Daoy (cell line): ENCODE data around the gene GIT1. TPM values are rescaled to one million over a fixed set of nuclear protein-coding genes. Genes with fewer than 3 reads are reported as not detected.
A peak's percentile ranks its signal among the peaks of the same experiment; 100 is the strongest.

Experiments
- DNase-seq: peaks from one replicate; pipeline ENCODE4 v3.0.0-alpha.2; 2015; ENCODE audit warnings: low read depth
- total RNA-seq: library from RNA; depleted of rRNA; stranded (reverse); fragments of >200 nt; shearing (Covaris generic); gene quantifications from 2 replicates; pipeline ENCODE4 v1.2.3, GENCODE V29; 2014

Gene GIT1
- total RNA-seq, 1 experiment from 2014 or later = 22.0 TPM

GRCh38 chr17:29616300-29617048 lies 27.0 kb upstream of the GIT1 start:
- DNase-seq = no peak

DNA sequence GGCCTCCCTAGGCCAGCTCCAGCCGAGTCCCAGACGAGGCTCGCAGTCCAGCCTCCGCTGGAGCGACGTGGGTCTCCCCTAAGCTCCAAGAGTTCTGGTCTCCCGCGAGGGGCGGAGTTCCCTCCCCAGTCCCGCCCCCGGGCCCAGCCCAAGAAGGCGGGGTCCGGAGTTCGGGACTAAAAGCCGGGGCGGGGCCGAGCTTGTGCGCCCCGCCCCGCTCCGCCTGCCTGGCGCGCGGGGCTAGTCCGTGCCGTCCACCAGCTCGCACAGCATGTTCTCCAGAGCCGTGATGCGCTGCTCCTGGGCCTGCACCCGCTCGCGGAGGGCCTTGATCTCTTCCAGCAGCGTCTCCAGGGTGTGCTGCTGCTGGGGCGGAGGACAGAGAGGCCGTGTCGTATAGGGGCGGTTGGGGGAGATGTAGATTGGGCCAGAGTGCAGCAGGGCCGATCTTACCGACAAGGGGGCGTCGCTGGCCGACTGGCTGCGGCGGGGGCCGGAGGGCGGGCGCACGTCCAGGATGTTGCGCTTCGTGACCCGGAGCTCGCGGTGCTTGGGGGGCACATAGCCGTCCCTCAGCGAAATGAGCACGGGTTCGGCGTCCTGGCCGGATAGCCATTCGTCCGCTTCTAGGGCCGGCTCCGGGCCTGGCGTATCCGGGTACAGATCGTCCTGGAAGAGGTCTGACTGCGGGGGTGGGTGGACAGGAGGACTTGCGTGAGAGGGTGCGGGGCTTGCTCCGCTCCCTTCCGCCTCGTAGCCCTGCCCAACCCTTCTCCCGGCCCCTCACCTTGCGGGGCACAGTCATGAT lies 26.2 kb upstream of the GIT1 start:
- DNase-seq = peak; percentile 87

DNA sequence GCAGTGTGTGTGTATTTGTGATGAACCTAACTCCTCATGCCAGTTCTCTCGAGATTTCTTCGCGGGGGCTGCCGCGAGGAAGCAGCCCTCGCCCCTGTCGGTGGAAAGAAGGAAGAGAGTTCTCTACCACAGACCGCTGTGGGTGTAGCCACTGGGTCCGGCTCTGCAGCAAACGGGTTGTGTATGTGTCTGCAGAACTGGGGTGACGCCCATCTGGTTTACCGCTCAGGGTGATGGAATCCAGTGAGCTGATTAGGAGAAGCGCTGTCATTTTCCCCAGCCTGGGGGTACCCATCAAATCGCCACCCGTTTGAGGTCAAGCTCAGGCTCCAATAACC lies 25.6 kb upstream of the GIT1 start:
- peak; percentile 29 for DNase-seq

- DNase-seq = no peak
These were observed 25.1 kb upstream of the GIT1 start for GRCh38 chr17:29614349-29615047.

DNA sequence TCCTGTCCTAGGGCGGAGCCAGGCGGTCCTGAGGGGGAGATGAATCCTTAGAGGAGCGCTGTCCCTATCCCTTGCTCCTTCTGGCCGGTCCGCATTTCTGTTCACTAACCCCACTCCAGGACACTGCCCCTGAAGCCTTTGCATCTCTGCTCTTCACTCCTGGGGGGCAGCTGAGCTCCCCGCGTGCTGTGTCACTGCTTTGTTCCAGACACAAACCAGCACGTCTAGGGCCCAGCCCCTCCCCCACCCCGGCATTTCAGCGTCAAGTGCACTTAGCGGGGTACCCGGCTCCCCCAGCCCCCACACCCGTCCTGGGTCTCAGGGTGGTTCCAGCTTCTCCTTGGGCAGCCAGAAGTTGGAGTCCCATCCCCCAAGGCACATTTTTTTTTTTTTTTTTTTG lies 24.4 kb upstream of the GIT1 start:
- no peak for DNase-seq

GRCh38 chr17:29613352-29613837 lies 23.9 kb upstream of the GIT1 start:
- DNase-seq = peak; percentile 46

DNA sequence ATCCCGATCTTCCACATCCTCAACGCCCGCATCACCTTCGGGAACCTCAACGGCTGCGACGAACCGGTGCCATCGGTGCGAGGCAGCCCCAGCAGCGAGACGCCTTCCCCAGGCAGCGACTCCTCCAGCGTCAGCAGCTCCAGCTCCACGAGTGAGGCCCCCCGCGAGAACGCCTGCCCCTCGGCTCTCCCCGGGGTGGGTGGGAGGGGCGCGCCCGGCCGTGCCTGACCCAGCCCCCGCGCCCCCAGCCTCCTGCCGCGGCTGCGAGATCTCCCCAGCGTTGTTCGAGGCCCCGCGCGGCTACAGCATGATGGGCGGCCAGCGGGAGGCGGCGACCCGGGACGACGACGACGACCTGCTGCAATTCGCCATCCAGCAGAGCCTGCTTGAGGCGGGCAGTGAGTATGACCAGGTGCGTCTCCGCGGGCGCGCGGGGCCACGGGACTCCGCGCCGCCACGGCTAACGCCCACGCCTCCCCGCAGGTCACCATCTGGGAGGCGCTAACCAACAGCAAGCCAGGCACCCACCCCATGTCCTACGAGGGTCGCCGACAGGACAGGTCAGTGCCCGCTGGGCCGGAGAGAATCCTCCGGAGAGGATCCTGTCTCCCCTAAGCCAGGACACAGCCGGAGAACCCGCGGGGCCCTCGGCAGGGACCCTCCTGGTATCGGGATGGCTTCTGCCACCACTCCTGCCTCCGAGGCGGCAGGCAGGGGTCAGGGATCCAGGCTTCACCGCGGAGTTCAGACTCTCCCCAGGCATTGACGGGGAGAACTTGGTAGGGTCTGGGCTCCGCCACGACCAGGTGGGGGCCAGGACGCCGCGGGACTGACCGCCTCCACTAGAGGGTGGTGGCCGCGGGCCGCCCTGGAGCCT lies 23.2 kb upstream of the GIT1 start:
- DNase-seq = no peak

DNA sequence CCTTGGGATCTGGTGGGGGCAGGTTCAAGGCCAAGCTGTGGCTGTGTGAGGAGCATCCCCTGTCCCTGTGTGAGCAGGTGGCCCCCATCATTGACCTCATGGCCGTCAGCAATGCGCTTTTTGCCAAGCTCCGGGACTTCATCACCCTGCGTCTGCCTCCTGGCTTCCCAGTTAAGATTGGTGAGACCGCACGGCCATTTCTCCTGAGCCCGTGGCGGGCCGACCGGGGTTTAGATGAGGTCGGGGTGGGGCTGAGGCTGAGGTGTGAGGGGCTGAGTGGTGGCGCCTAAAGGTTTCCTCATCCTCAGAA lies 22.6 kb upstream of the GIT1 start:
- no peak for DNase-seq

- DNase-seq = no peak
These were observed 22.1 kb upstream of the GIT1 start for GRCh38 chr17:29611351-29612093.

DNA sequence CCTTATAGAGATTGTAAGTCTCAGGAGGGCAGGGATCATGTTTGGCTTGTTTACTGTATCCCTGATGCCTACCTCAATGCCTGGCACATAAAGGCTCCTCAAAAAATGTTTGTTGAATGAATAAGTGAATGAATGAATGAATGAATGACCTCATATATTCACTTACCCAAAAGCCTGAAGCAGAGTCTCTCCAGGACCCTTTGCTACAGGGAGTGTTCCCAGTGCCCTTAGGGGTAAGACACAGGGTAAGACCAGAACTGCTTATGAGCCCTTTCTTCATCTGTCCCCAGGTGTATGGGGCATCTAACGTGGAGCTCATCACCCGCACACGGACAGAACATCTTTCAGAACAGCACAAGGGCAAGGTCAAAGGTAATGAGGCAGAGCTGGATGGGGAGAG lies 20.9 kb upstream of the GIT1 start:
- no peak for DNase-seq

DNA sequence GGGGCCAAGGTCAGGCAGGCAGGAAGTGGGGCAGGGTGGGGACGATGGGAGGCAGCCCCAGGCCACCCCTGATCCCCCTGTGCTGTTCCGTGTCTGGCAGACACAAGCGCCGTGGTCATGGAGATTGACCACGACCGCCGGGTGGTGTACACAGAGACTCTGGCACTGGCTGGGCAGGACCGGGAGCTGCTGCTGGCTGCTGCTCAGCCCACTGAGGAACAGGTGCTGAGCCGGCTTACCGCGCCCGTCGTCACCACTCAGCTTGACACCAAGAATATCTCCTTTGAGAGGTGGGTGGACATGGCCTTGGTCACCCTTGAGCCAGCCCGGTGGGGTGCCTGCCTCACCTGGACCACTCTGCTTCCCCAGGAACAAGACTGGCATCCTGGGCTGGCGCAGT lies 19.5 kb upstream of the GIT1 start:
- no peak for DNase-seq

DNA sequence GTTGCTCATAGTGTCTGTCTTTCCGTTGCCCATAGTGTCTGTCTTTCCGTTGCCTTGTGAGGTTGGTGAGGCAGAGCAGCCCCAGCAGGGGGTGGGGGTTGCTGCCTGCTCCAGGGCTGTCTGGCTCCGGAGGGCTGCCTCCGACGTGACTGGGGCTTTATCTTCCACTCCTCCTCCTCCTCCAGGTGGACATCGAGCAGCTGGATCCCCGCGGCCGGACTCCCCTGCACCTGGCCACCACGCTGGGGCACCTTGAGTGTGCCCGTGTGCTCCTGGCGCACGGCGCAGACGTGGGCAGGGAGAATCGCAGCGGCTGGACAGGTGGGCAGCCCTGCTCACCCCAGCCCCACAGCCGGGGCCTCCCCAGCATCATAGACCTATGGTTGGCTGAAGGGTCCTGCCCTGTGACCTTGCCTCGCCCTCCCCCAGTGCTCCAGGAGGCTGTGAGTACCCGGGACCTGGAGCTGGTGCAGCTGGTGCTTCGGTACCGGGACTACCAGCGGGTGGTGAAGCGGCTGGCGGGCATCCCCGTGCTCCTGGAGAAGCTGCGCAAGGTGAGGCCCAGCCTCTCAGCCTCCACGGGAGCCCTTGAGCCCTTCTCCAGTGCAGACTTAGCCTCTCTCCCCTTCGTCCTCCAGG lies 18.2 kb upstream of the GIT1 start:
- no peak for DNase-seq

DNA sequence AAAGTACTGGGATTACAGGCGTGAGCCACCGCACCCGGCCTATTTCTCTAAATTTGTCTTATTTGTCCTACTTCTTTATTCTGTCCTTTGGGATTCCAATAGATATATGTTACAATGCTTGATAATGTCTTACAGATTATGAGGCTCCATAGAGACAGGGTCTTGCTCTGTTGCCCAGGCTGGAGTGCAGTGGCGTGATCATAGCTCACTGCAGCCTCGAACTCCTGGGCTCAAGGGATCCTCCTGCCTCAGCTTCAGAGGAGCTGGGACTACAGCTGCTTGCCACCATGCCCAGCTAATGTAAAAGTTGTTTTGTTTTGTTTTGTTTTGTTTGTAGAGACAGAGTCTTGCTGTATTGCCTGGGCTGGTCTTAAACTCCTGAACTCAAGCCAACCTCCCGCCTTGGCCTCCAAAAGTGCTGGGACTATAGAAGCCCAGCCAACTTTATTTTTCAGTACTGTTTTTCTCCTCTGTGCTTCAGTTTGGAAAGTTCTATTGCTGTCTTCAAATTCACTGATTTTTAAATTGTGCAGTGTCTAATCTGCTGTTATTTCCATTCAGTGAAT lies 13.7 kb upstream of the GIT1 start:
- DNase-seq = no peak

GRCh38 chr17:29597361-29598172 lies 8.1 kb upstream of the GIT1 start:
- no peak for DNase-seq

- no peak for DNase-seq
These were observed 7.4 kb upstream of the GIT1 start for GRCh38 chr17:29596811-29597210.

DNA sequence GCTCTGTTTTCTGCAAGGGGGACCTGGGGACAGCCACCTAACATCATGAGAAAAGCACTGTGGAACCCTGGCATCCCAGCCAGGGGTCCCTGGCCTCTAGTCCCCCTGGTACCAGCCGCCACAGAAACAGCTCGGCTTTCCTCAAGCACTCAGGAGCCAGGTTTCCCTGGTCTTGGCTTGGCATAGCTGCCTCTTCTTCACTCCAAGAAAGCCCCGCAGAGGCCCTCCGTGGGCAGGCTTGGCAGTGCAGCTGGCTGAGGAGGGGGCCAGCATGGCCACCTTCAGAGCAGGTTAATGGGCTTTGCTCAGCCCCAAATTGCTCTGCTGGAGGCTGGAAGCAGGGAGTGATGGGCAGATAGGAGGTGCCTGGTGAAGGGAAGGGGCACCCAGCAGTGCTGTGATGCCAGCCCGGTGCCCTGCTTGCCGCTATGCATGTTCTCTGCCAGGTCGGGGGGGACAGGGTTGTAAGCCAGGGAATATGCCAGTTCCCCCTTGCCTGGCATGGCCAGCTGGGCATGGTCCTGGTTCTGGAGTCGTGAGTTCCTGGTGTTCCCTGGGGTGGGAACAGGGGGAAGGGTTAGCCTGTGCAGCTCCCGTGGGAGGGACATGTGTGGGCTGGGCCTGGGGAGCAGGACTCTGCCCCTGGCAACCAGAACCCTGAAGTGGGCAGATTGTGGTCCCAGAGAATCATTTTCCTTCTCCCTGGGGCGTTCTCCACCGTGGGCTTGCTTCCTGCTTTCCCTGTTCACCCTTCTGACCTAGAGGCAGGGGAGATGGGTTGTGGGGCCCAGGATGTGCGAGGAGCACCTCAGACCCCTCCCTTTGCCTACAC lies 6.7 kb upstream of the GIT1 start:
- no peak for DNase-seq

DNA sequence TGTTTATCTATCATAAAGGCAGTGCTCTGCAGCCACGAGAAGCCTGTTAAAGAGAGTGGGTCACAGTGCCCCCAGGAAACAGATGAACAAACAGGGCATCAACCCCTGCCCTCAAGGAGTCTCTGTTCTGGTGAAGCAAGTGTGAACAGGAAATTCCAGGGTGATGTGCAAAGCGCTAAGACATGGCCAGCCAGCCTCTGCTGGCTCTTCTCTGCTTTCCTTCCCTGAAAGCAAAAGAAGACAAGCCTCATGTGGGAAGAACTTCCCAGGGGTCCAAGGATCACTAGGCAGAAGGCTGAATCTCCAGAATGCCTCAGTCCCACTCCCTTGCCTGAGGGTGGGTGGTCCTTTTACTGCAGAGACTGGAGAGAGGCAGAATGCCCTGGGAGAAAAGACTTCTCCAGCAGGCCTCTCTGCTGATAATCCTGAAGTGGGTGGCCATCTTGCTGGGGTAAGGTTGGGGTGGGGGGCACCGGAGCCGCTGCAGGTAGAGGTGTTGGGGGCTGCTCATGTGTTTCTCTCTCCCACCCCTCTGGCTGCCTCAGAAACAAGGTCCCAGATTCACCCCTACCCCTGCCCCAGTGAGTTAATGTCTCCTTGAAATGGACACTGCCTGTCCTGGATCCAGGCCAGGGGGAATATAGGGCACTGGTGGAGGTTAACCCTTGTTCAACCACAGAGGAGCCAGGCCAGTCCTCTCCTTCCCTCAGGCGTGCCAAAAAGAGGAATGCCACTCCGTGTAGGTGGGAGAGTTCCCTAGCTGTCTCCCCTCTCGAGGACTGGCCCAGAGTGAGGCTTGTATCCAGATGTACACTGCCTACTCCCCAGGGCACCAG lies 5.9 kb upstream of the GIT1 start:
- no peak for DNase-seq
